ENCODE data around the gene EED.
A peak's percentile ranks its signal among the peaks of the same experiment; 100 is the strongest.
"Not testable (repeated sequence)": the region's sequence is repeated elsewhere in the genome, so short reads cannot be mapped to it uniquely, and the experiment has no call there.

Gene EED

DNA sequence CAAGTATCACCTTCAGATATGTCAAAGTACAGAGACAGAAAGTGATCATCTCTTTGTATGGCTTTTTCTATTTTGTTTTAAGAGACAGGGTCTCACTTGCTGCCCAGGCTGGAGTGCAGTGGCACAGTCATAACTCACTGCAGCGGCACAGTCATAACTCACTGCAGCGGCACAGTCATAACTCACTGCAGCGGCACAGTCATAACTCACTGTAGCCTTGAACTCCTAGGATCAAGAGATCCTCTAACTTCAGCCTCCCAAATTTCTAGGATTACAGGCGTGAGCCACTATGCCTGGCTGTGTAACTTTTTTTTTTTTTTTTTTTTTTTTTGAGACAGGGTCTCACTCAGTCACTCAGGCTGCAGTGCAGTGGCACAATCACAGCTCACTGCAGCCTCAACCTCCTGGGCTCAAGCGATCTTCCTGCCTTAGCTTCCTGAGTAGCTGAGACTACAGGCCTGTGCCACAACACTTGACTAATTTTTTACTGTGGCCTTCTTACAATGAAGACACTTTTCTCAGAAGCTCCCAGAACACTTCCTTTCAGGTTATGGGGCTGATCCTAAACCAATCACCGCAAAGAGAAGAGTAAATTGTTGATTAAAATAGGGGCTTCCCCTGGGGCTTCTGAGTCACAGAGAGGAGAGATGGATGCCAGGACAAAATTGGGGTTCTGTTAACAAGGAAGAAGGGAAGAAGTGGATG is 48.5 kb downstream of the EED start:
- DNase-seq = no peak

DNA sequence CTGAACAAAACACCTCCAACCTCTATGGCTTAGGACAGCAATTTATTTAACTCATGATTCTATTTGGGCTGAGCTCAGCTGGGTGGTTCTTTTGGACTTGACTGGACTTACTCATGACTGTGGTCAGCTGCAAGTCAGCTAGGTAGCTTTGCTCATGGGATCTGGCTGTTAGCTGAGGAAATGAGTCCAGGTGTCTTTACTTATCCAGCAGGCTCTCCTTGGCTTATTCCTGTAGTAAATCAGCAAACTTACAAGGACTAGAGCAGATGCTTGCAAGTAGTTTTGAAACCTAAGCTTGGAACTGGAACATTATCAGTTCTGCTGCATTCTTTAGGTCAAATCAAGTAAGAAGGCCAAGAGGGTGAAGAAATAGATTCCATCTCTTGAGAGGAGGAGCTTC is 49.5 kb downstream of the EED start:
- DNase-seq = no peak

DNA sequence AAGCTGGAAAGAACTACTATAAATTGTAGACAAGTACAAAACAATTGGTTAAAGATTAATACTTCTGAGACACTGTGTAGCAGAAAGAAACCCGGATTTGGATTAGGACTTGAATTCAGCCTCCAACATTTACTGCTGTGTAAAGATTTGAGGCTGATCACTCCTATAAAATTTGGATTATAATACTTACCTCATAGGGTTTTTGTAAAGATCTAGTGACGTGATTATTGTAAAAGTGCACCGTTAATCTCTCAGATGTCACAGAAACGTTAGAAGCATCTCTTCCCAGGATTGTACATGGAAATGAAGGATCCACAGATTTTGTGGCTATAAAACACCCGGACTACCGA is 57.2 kb downstream of the EED start:
- no peak for DNase-seq

DNA sequence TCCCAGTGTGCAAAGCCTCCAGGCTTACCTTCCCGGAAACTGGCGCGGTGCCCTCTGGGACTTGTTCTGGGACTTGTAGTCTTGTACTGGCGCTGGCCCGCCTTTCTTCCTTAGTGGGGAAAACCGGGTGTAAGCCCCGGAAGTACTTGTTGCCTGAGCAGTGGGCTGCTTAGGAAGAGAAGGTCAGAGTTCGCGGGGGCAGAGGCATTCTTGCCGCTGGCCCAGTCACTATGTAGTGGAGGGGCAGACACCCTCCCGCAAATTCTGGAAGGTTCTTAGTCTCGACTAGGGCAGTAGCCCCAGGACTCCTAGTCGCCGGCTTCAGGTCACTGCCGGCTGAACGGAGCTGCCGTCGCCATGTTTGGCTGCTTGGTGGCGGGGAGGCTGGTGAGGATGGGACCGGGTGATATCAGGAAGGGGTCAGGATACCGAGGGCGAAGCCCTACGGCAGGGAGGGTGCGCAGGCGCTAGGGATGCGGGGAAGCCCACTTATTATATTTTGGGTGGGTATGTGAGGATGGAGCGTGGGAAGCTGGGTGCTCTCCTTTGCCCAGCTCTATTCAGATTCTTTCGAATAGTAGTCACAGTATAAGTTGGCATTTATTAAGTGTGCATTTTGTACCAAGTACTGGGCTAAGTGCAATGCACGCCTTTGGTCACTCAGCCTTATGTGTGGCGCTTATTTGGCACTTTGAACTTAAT is 57.7 kb downstream of the EED start, which contains the start of gene HIKESHI:
TSS of gene HIKESHI (plus strand) at position 149 of the 702 bp plus-strand sequence. CDS start at position 358, 209 bp downstream.
- DNase-seq = peak; percentile 99

DNA sequence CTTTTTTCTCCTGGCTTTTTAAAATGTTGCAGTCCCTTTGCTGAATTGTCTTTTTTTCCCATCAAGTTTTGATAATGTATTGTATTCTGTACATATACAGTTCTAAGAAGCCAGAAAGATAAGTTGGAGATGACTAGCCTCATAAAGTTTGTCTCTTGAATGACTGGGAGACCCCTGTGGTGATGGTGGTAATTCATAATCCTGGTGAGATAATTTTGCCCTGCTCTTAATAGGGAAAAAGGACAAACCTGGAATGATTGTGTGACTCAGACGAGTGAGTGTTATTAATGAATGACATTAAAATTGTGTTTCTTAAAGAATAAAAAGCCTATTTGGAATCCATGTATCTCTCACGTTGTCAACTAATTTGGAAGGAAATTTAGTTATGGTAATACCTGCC is 58.7 kb downstream of the EED start:
- no peak for DNase-seq

DNA sequence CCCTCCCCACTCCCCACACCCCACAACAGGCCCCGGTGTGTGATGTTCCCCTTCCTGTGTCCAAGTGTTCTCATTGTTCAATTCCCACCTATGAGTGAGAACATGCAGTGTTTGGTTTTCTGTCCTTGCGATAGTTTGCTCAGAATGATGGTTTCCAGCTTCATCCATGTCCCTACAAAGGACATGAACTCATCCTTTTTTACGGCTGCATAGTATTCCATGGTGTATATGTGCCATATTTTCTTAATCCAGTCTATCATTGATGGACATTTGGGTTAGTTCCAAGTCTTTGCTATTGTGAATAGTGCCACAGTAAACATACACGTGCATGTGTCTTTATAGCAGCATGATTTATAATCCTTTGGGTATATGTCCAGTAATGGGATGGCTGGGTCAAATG is 64.2 kb downstream of the EED start:
- DNase-seq = not testable (repeated sequence)

DNA sequence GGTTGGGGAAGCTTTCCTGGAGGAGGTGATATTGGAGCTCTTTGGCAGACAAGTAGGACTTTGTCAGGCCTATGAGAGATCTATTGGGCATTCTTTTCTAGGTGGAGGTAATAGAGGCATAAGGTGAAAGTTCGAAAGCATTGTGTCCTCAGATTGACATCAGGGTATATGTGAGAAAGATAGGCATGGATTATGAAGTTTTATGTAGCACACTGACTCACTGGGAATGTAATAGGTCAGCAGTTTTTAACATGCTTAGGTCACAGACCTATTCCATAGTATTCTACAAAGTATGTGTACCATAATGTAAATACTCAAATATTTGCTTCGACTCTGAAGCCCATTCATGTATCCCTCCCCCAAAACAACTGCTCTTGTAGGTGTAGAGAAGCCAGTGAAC is 69.2 kb downstream of the EED start:
- DNase-seq = no peak

DNA sequence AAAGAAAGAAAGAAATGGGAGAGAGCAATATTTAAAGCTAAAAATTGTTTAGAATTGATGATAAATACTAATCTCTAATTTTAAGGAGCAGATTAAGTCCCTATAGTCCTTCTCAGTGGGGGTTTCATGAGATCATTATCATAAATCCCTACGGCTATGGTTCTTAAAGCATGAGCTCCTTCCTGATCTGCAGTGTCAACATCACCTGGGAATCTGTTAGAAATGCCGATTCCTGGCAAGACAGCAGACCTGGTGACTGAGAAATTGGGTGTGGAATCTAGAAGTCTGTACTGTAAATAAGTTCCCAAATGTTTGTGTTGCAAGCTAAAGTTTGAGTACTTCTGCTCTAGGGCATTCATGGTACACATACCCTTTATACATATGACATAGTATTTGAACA is 70.1 kb downstream of the EED start:
- no peak for DNase-seq
